ENCODE results near the gene PDIA2.

PDIA2 gene

GRCh38 chr16:284204-285120, 1.5 kb downstream of the PDIA2 start:
- FAIRE-seq (no peak), DNase-seq (ENCODE audit: insufficient read length) (no peak)
- TF ChIP-seq POLR2AphosphoS5 (IDR thresholded peaks at IDR 0.05; ENCODE audit: low read depth, low read length), result no peak
- no peak for TF ChIP-seq POLR2A (IDR thresholded peaks at IDR 0.05; ENCODE audit: low read depth, low read length)
- TF ChIP-seq TAF1 (IDR thresholded peaks at IDR 0.05; ENCODE audit: borderline replicate concordance, low read depth, low read length), result no peak

- no peak for FAIRE-seq
- no peak for DNase-seq (ENCODE audit: insufficient read length)
- TF ChIP-seq TAF1 (IDR thresholded peaks at IDR 0.05; ENCODE audit: borderline replicate concordance, low read depth, low read length) (no peak), POLR2A (IDR thresholded peaks at IDR 0.05; ENCODE audit: low read depth, low read length) (no peak), POLR2AphosphoS5 (IDR thresholded peaks at IDR 0.05; ENCODE audit: low read depth, low read length) (no peak)
These were observed 2.4 kb downstream of the PDIA2 start for GRCh38 chr16:285146-286055.

- FAIRE-seq (no peak), DNase-seq (ENCODE audit: insufficient read length) (no peak)
- TF ChIP-seq POLR2AphosphoS5 (IDR thresholded peaks at IDR 0.05; ENCODE audit: low read depth, low read length) (no peak), TAF1 (IDR thresholded peaks at IDR 0.05; ENCODE audit: borderline replicate concordance, low read depth, low read length) (no peak), POLR2A (IDR thresholded peaks at IDR 0.05; ENCODE audit: low read depth, low read length) (no peak)
These were observed 3.7 kb downstream of the PDIA2 start for GRCh38 chr16:286491-287297.

DNA sequence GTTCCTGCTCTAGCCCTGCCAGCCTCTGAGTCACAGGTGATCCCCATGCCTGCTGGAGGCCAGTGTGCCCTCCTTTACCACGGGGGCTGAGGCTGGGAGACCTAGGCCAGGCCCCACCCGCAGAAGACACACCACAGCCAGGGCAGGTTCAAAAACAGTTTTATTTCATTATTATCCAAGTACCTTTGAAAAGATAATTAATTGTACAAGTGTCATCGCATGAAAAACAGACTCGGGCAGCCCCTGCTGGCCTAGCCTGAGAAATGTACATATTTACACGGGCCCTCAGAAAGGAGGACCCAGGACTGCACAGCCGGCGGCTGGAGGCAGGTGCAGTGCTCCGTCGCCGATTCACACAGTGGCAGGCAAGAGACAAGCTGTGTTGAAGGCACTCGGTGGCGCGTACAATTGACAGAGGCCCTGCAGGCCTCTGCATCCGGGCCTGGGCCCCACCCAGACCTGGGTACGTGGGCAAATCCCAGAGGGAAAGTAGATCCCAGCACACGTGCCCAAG, 4.4 kb downstream of the PDIA2 start:
- TF ChIP-seq POLR2A (IDR thresholded peaks at IDR 0.05; ENCODE audit: low read depth, low read length), result no peak
- no peak for TF ChIP-seq POLR2AphosphoS5 (IDR thresholded peaks at IDR 0.05; ENCODE audit: low read depth, low read length)
- TF ChIP-seq TAF1 (IDR thresholded peaks at IDR 0.05; ENCODE audit: borderline replicate concordance, low read depth, low read length), result no peak
- DNase-seq (ENCODE audit: insufficient read length) (no peak), FAIRE-seq (no peak)

- no peak for DNase-seq (ENCODE audit: insufficient read length)
- TF ChIP-seq TAF1 (IDR thresholded peaks at IDR 0.05; ENCODE audit: borderline replicate concordance, low read depth, low read length), result no peak
- no peak for TF ChIP-seq POLR2AphosphoS5 (IDR thresholded peaks at IDR 0.05; ENCODE audit: low read depth, low read length)
- no peak for TF ChIP-seq POLR2A (IDR thresholded peaks at IDR 0.05; ENCODE audit: low read depth, low read length)
- no peak for FAIRE-seq
These were observed 5.3 kb downstream of the PDIA2 start for GRCh38 chr16:287981-288920.

DNA sequence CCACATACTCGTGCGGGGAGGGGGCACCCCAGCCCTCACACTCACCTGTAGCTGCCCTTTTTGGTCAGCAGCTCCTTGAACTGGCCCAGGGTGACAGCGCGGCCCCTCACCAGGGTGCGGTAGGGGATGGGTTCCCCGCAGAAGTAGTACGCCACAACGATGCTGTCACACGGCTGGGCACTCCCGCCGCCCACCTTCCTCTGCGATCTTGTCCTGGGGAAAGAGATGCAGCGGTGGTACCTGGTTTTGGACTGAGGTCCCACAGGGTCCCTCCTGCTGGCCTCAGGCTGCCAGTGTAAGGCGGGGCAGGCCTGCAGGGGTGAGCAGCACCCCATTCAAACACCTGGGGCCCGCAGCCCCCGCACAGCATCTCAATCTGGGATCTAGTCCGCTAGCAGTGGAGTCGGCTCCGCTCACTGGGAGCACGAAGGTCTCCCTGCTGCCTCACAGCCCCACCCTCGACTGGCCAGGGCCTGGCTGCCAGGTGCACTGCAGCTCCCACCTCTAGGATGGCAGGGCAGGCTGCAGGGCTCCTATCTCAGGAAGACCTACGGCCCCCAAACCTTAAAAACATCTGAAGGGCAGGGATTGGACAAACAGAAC, 6.5 kb downstream of the PDIA2 start:
- DNase-seq (ENCODE audit: insufficient read length) (no peak), FAIRE-seq (no peak)
- no peak for TF ChIP-seq POLR2A (IDR thresholded peaks at IDR 0.05; ENCODE audit: low read depth, low read length)
- TF ChIP-seq TAF1 (IDR thresholded peaks at IDR 0.05; ENCODE audit: borderline replicate concordance, low read depth, low read length), result no peak
- TF ChIP-seq POLR2AphosphoS5 (IDR thresholded peaks at IDR 0.05; ENCODE audit: low read depth, low read length), result no peak

DNA sequence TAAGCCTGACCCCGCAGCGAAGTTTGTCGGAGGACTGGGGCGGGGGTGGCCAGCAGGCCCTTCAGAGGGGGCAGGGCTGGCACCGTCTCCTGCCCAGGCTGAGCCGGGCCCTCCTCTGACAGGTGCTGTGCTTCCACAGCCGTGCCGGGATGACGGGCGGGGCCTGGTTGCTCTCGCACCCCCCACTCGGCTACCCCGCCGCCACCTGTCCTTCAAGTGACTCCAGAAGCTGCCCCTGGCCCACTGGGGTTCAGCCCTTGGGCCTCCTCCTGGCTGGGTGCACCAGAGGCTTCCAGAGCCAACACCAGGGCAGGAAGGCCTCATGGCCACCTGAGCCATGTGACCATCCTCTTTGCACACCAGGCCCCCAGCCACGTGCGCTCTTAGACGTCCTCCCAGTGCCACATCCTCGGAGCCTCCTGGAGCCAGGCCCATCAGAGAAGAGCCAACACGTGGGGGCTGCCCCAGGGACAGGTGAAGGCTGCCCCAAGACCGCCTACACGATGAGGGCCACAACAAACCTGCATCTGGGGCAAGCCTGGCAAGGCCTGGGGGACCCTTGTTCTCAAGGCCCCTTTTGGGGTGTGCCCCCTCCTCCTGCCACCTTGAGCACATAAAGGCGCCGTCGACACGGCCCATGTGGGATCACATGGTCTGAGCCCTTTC, 7.2 kb downstream of the PDIA2 start:
- FAIRE-seq (no peak), DNase-seq (ENCODE audit: insufficient read length) (no peak)
- TF ChIP-seq POLR2A (IDR thresholded peaks at IDR 0.05; ENCODE audit: low read depth, low read length) (no peak), POLR2AphosphoS5 (IDR thresholded peaks at IDR 0.05; ENCODE audit: low read depth, low read length) (no peak), TAF1 (IDR thresholded peaks at IDR 0.05; ENCODE audit: borderline replicate concordance, low read depth, low read length) (no peak)

DNA sequence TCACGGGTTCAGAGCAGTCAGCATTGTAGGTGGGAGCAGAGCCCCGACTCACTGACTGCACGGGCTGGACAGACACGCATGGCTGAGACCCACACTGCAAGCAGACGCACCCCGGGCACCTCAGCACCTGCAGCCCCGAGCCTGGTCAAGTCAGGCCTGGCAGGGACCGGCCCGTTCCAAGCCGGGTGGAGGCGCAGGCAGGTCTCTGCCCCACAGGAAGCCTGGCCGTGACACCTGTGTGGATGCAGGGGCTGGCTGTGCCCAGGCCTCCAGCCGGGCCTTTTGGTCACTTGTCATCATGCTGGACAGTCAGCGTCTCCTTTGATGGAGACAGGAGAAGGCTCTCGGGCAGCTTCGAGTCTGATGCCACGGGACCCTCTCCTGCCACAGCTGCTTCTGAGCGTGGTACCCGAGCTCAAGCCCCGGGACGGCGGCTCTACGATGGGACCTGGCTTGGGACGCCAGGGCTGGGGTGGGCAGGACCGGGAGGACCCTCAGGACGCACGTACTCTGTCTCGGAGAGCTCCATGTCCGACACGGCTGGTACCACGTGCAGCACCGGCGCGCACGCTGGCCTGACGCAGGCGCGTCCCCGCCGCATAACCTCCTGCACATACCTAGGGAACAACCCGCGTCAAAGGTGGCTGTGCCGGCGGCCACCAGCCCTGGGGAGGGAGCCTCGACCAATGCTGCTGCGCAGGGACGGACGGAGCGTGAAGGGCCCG, 7.9 kb downstream of the PDIA2 start:
- FAIRE-seq, result no peak
- DNase-seq (ENCODE audit: insufficient read length), result no peak
- no peak for TF ChIP-seq POLR2AphosphoS5 (IDR thresholded peaks at IDR 0.05; ENCODE audit: low read depth, low read length)
- no peak for TF ChIP-seq TAF1 (IDR thresholded peaks at IDR 0.05; ENCODE audit: borderline replicate concordance, low read depth, low read length)
- no peak for TF ChIP-seq POLR2A (IDR thresholded peaks at IDR 0.05; ENCODE audit: low read depth, low read length)
